Neural progenitor cell (in vitro differentiated cells): Measurements from ENCODE around the gene PGP.

ENCODE experiments used
- EZH2 ChIP-seq: fragments of 200-600 bp; sonication (generic); IDR thresholded peaks from 2 replicates; pipeline ENCODE4 v1.6.1; 2017; ENCODE audit warnings: antibody characterized with exemption, mild to moderate bottlenecking, moderate library complexity
- EZH2phosphoT487 ChIP-seq: fragments of 200-600 bp; sonication (generic); IDR thresholded peaks from 2 replicates; pipeline ENCODE4 v1.6.1; 2017; ENCODE audit warnings: antibody characterized with exemption
- TF ChIP-seq, protein P1 (sequence below): fragments of 200-600 bp; sonication (generic); IDR thresholded peaks from 2 replicates; pipeline ENCODE4 v1.5.1; 2017; ENCODE audit warnings: antibody characterized with exemption, mild to moderate bottlenecking

DNA sequence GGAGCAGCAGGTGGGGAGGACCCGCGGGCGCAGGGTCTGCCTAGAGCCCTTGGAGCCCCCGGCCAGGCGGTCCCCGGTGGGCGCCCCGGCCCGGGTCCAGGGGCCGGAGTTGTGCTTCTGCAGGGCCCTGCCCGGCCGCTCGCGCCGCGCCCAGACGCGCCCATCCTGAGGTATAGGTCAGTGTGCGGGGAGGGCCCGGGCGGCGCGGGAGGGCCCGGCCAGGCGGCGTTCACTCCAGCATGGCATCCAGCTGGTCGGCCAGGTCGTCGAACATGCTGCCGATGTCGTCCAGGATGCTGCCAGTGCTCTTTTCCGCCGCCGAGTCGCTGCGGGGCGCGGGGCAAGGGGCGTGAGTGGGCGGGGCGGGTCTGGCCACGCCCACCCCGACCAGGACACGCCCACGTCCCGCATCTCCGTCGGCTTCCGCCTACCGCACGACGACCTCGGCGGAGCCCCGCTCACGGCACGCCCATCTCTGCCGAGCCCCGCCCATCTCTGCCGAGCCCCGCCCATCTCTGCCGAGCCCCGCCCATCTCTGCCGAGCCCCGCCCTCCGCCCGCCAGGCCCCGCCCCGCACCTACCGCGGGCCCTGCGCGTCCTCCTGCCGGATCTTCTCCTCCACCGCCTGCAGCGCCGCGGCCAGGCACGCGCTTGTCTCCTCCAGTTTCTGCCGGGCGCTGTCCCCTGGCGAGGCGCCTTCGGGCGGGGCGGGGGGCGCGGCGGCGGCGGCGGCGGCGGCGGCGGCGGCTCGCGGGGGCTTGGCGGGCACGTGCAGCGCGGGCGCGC, 36.1 kb downstream of the PGP start:
- TF ChIP-seq, protein P1, sequence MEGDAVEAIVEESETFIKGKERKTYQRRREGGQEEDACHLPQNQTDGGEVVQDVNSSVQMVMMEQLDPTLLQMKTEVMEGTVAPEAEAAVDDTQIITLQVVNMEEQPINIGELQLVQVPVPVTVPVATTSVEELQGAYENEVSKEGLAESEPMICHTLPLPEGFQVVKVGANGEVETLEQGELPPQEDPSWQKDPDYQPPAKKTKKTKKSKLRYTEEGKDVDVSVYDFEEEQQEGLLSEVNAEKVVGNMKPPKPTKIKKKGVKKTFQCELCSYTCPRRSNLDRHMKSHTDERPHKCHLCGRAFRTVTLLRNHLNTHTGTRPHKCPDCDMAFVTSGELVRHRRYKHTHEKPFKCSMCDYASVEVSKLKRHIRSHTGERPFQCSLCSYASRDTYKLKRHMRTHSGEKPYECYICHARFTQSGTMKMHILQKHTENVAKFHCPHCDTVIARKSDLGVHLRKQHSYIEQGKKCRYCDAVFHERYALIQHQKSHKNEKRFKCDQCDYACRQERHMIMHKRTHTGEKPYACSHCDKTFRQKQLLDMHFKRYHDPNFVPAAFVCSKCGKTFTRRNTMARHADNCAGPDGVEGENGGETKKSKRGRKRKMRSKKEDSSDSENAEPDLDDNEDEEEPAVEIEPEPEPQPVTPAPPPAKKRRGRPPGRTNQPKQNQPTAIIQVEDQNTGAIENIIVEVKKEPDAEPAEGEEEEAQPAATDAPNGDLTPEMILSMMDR = no peak
- TF ChIP-seq EZH2 (no peak), EZH2phosphoT487 (no peak)
